Body of pancreas (tissue), 4 donors: Measurements from ENCODE around the gene CAMTA1.

Experiments used
- POLR2A ChIP-seq, 3 donors: fragments of 450-650 bp; IDR thresholded peaks; one replicate each; pipeline ENCODE4 v1.6.1; 2016; ENCODE audit warnings: antibody characterized with exemption in 3 of 3, mild to moderate bottlenecking in 2 of 3
- TF ChIP-seq, protein P1 (sequence below), 7 experiments: fragments of 450-650 bp in 4 of 7; fragments of 200-600 bp in 3 of 7; sonication (generic) in 3 of 7; IDR thresholded peaks; one replicate each; pipeline ENCODE4 v1.5.1; 2016 to 2019; ENCODE audit warnings: antibody characterized with exemption in 7 of 7

DNA sequence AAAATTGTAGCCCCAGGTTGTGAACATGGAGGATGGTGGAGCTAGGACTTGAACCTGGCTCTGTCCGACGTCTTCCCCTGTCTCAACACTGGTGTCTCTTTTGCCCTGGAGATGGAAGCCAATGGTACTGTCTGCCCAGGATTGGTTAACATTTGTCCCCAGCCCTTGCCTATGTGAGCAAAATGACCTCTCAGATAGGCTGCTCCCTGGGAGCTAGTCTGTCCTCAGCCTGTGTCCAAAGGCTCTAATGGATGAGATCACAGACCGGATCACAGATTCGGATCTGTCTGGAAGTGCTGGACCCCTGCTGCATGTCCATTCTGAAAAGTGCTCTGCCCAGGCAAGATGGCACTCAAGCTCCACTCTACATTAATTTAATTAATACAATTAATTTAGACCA lies 591.4 kb downstream of the CAMTA1 start:
- TF ChIP-seq, protein P1, sequence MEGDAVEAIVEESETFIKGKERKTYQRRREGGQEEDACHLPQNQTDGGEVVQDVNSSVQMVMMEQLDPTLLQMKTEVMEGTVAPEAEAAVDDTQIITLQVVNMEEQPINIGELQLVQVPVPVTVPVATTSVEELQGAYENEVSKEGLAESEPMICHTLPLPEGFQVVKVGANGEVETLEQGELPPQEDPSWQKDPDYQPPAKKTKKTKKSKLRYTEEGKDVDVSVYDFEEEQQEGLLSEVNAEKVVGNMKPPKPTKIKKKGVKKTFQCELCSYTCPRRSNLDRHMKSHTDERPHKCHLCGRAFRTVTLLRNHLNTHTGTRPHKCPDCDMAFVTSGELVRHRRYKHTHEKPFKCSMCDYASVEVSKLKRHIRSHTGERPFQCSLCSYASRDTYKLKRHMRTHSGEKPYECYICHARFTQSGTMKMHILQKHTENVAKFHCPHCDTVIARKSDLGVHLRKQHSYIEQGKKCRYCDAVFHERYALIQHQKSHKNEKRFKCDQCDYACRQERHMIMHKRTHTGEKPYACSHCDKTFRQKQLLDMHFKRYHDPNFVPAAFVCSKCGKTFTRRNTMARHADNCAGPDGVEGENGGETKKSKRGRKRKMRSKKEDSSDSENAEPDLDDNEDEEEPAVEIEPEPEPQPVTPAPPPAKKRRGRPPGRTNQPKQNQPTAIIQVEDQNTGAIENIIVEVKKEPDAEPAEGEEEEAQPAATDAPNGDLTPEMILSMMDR (IDR thresholded peaks at IDR 0.05) = no peak
- no peak for TF ChIP-seq POLR2A (IDR thresholded peaks at IDR 0.05)
